Lower lobe of right lung (tissue), 2 donors: ENCODE measurements around the gene GRIP2. TPM values are rescaled to one million over a fixed set of nuclear protein-coding genes. Genes with fewer than 3 reads are reported as not detected.
A peak's percentile ranks its signal among the peaks of the same experiment; 100 is the strongest.

Experiments used
- ATAC-seq, 2 donors: fragments of 200-7000 bp; cut with Tn5 transposase; one replicate each; pipeline ENCODE4 v1.9.1; 2020 to 2022; ENCODE audit warnings: mild to moderate bottlenecking in 2 of 2, moderate library complexity in 2 of 2
- DNase-seq: peaks from one replicate; pipeline ENCODE4 v3.0.0-alpha.2; 2020
- H3K27ac ChIP-seq: fragments of 200-600 bp; one replicate; pipeline ENCODE4 v1.8.0; 2022
- H3K27me3 ChIP-seq: fragments of 200-600 bp; one replicate; pipeline ENCODE4 v1.8.0; 2022; ENCODE audit warnings: low read depth
- H3K36me3 ChIP-seq: fragments of 200-600 bp; one replicate; pipeline ENCODE4 v1.8.0; 2022; ENCODE audit warnings: mild to moderate bottlenecking
- H3K4me1 ChIP-seq: fragments of 200-600 bp; one replicate; pipeline ENCODE4 v1.8.0; 2022
- H3K4me3 ChIP-seq: fragments of 200-600 bp; one replicate; pipeline ENCODE4 v1.8.0; 2022; ENCODE audit warnings: mild to moderate bottlenecking
- H3K9me3 ChIP-seq: fragments of 200-600 bp; one replicate; pipeline ENCODE4 v1.8.0; 2022
- intact Hi-C: fragments of 100-400 bp; cut with DNase I; formaldehyde crosslinking; loops from one replicate; pipeline ENCODE4 v1.11.0; 2022
- total RNA-seq: library from RNA; stranded (reverse); fragmentation: NEBNext Ultra II Directional; extraction: Animal tissue kit (Norgen Biotek cat#: 25700); gene quantifications from one replicate; pipeline ENCODE4 v1.2.1, GENCODE V29; 2021
- TF ChIP-seq, protein P1 (sequence below): fragments of 200-600 bp; IDR thresholded peaks from one replicate; pipeline ENCODE4 v1.8.0; 2022; ENCODE audit warnings: antibody characterized with exemption, mild to moderate bottlenecking
- donor health status: DM: no; HTN: yes; CAD: no; lungs with severe emphysema.

The GRIP2 gene
- total RNA-seq, 1 donor from 2014 or later, result 1.1 TPM

DNA sequence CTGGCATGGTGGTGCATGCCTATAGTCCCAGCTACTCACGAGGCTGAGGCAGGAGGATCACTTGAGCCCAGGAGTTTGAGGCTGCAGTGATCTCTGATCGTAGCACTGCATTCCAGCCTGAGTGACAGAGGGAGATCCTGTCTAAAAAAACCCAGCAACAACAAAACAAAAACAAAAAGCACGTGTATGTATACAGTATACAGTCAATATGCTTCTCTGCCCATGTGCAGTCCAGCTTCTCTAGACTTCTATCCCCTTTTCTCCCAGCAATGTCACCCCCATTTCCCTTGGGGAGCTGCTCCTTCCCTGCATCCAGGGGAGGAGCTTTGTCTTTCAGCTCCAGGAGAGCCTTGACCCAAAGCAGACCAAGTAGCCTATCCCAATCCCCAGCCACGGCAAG lies 20.0 kb upstream of the GRIP2 start:
- ATAC-seq (no peak), DNase-seq (no peak)
- H3K27me3 ChIP-seq, result peaks cover 35% of the 10 kb centered on the region
- TF ChIP-seq, protein P1, sequence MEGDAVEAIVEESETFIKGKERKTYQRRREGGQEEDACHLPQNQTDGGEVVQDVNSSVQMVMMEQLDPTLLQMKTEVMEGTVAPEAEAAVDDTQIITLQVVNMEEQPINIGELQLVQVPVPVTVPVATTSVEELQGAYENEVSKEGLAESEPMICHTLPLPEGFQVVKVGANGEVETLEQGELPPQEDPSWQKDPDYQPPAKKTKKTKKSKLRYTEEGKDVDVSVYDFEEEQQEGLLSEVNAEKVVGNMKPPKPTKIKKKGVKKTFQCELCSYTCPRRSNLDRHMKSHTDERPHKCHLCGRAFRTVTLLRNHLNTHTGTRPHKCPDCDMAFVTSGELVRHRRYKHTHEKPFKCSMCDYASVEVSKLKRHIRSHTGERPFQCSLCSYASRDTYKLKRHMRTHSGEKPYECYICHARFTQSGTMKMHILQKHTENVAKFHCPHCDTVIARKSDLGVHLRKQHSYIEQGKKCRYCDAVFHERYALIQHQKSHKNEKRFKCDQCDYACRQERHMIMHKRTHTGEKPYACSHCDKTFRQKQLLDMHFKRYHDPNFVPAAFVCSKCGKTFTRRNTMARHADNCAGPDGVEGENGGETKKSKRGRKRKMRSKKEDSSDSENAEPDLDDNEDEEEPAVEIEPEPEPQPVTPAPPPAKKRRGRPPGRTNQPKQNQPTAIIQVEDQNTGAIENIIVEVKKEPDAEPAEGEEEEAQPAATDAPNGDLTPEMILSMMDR, result no peak
- H3K9me3 ChIP-seq, result no peaks in the 10 kb centered on the region
- no peaks in the 10 kb centered on the region for H3K4me1 ChIP-seq
- H3K27ac ChIP-seq, result no peak overlapping the region
- intact Hi-C loops, result no loop called here
- H3K4me3 ChIP-seq, result no peak overlapping the region
- no peaks in the 10 kb centered on the region for H3K36me3 ChIP-seq

- intact Hi-C loops, result no loop called here
- H3K36me3 ChIP-seq, result no peaks in the 10 kb centered on the region
- H3K4me1 ChIP-seq, result no peaks in the 10 kb centered on the region
- no peaks in the 10 kb centered on the region for H3K9me3 ChIP-seq
- no peak for ATAC-seq
- DNase-seq, result no peak
- H3K4me3 ChIP-seq, result no peak overlapping the region
- H3K27ac ChIP-seq, result no peak overlapping the region
- TF ChIP-seq, protein P1, result no peak
- H3K27me3 ChIP-seq, result peaks cover 35% of the 10 kb centered on the region
Observed at GRCh38 chr3:14558029-14558428, 17.9 kb upstream of the GRIP2 start.

DNA sequence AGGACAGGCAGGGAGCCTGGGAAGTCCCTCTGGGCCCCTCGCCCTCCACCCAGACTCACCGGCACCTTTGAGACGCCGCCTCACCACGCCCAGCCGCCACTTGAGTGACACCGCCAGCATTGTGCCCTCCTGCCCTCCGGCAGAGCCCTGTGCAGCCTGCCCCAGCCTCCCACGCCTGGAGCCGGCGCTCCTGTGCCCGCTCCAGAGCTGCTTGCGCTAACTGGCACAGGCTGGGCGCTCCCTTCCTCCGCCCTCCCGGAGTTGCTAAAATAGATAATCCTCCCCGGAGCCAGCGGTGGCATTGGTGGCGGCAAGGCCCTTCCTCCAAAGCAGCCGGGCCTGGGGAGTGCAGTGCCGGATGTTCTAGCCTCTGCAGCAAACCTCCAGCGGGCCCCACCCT lies 15.7 kb upstream of the GRIP2 start:
- no peaks in the 10 kb centered on the region for H3K4me1 ChIP-seq
- TF ChIP-seq, protein P1, result no peak
- no peaks in the 10 kb centered on the region for H3K9me3 ChIP-seq
- DNase-seq, result no peak
- H3K27ac ChIP-seq, result no peak overlapping the region
- peaks cover 33% of the 10 kb centered on the region for H3K27me3 ChIP-seq
- ATAC-seq, result peak; percentile 45 to 53
- intact Hi-C loops, result no loop called here
- no peaks in the 10 kb centered on the region for H3K36me3 ChIP-seq
- no peak overlapping the region for H3K4me3 ChIP-seq

- Histone ChIP-seq H3K9me3 (no peaks in the 10 kb centered on the region), H3K4me3 (no peak overlapping the region), H3K27ac (no peak overlapping the region), H3K27me3 (peaks cover 33% of the 10 kb centered on the region), H3K4me1 (no peaks in the 10 kb centered on the region), H3K36me3 (no peaks in the 10 kb centered on the region)
- intact Hi-C loops, result no loop called here
- TF ChIP-seq, protein P1, result no peak
- no peak for ATAC-seq
- DNase-seq, result no peak
Observed at GRCh38 chr3:14554715-14555114, 14.6 kb upstream of the GRIP2 start.

DNA sequence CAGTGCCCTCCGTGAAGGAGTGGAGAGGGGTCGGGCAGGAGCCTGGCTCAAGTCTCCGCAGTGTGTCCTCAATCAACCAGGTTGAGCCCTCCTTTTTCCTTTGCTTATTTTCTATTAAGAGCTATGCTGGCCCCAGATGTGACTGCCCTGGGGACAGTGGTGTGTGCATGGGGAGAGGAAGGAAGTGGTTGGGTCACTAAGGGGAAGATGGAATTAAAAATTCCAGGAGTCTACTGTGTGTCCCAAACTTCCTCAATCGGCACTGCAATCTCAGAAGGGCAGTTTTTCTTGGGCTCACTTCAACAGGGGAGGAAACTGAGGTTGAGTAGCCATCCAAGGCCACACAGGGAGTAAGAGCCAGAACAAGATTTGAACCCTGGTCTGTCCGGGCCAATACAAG lies 13.7 kb upstream of the GRIP2 start:
- ATAC-seq, result no peak
- Histone ChIP-seq H3K4me3 (no peak overlapping the region), H3K9me3 (no peaks in the 10 kb centered on the region), H3K36me3 (no peaks in the 10 kb centered on the region), H3K27ac (no peak overlapping the region), H3K27me3 (peaks cover 30% of the 10 kb centered on the region), H3K4me1 (no peaks in the 10 kb centered on the region)
- intact Hi-C loops, result no loop called here
- no peak for DNase-seq
- TF ChIP-seq, protein P1, result no peak

GRCh38 chr3:14552717-14553116 lies 12.6 kb upstream of the GRIP2 start:
- intact Hi-C loops, result no loop called here
- Histone ChIP-seq H3K36me3 (no peaks in the 10 kb centered on the region), H3K4me3 (no peak overlapping the region), H3K9me3 (no peaks in the 10 kb centered on the region), H3K4me1 (no peaks in the 10 kb centered on the region), H3K27me3 (peaks cover 26% of the 10 kb centered on the region), H3K27ac (no peak overlapping the region)
- ATAC-seq (no peak), DNase-seq (peak; percentile 10)
- TF ChIP-seq, protein P1, result no peak
